GM12878 (cell line): Measurements from ENCODE around the gene ASB10. TPM values are rescaled to one million over a fixed set of nuclear protein-coding genes. Genes with fewer than 3 reads are reported as not detected.

Experiments used
- ATAC-seq: fragments of 200-7000 bp; cut with Tn5 transposase; 3 replicates; pipeline ENCODE4 v1.9.1; 2020; ENCODE audit warnings: mild to moderate bottlenecking, moderate library complexity
- BruUV-seq: library from RNA; stranded (reverse); fragments of 400-500 nt; replicated peaks from 2 replicates; lab custom pipeline; 2021; lab: Mats Ljungman, UMichigan
- CTCF ChIA-PET: fragments of 300-600 bp; sonication (Branson Sonifier 250); formaldehyde crosslinking; extraction: SDS; loops from one replicate; lab custom pipeline; 2021; ENCODE audit warnings: inconsistent platforms; lab: Yijun Ruan, JAX
- POLR2A ChIA-PET: fragments of 350-600 bp; formaldehyde crosslinking; extraction: SDS; loops from one replicate; lab custom pipeline; 2021; ENCODE audit warnings: inconsistent platforms; lab: Charles Lee
- RAD21 ChIA-PET: fragments of 300-600 bp; sonication (Branson Sonifier 250); formaldehyde crosslinking; loops from one replicate; lab custom pipeline; 2023; ENCODE audit warnings: antibody characterized with exemption; ENCODE audit not compliant: unreplicated experiment; lab: Charles Lee
- SMC1A ChIA-PET: fragments of 300-600 bp; sonication (Branson Sonifier 250); formaldehyde crosslinking; loops from one replicate; lab custom pipeline; 2023; ENCODE audit not compliant: unreplicated experiment, uncharacterized antibody; lab: Charles Lee
- DNase-seq: peaks from one replicate; pipeline ENCODE4 v3.0.0-alpha.2; 2011; ENCODE audit warnings: low read depth, low spot score
- FAIRE-seq: peaks from 3 replicates; lab custom pipeline; 2011; peaks lifted over from hg19 to GRCh38; lab: Jason Lieb, UNC
- H2AFZ ChIP-seq: 2 replicates; pipeline ENCODE4 v1.6.0; 2011; ENCODE audit warnings: low read depth, low read length, control low read depth; ENCODE audit not compliant: control insufficient read depth
- H3K27ac ChIP-seq: 2 replicates; pipeline ENCODE4 v1.5.1; 2011; ENCODE audit warnings: control low read depth; ENCODE audit not compliant: control insufficient read depth, insufficient read depth
- H3K27me3 ChIP-seq, 2 experiments: replicated peaks in 1 of 2; 2 replicates each; pipeline versions ENCODE4 v1.6.0 to v1.6.1; 2011; ENCODE audit warnings: low read length in 1 of 2; ENCODE audit not compliant: control insufficient read depth in 2 of 2, insufficient read depth in 2 of 2
- H3K36me3 ChIP-seq, 2 experiments: 2 replicates each; pipeline ENCODE4 v1.5.1; 2011; ENCODE audit warnings: low read length in 1 of 2; ENCODE audit not compliant: control insufficient read depth in 2 of 2, insufficient read depth in 2 of 2
- H3K4me1 ChIP-seq: 2 replicates; pipeline ENCODE4 v1.6.1; 2011; ENCODE audit warnings: mild to moderate bottlenecking, low read length, moderate library complexity, mixed read lengths; ENCODE audit not compliant: control insufficient read depth, insufficient read depth
- H3K4me2 ChIP-seq: 2 replicates; pipeline ENCODE4 v1.6.0; 2011; ENCODE audit warnings: control low read depth; ENCODE audit not compliant: control insufficient read depth, insufficient read depth
- H3K4me3 ChIP-seq: fragments of 200-600 bp; sonication (generic); 2 replicates; pipeline ENCODE4 v1.5.1; 2016
- H3K79me2 ChIP-seq: 2 replicates; pipeline ENCODE4 v1.6.0; 2011; ENCODE audit warnings: low read length; ENCODE audit not compliant: control insufficient read depth, insufficient read depth
- H3K9ac ChIP-seq: 2 replicates; pipeline ENCODE4 v1.8.0; 2011; ENCODE audit warnings: low read length, control low read depth, mixed read lengths; ENCODE audit not compliant: control insufficient read depth, insufficient read depth
- H3K9me3 ChIP-seq: replicated peaks from 3 replicates; pipeline ENCODE4 v1.5.1; 2011; ENCODE audit warnings: mild to moderate bottlenecking, low read length; ENCODE audit not compliant: control insufficient read depth, insufficient read depth
- H4K20me1 ChIP-seq: 2 replicates; pipeline ENCODE4 v1.6.0; 2011; ENCODE audit not compliant: control insufficient read depth, insufficient read depth
- ELK1 ChIP-seq: IDR thresholded peaks from 2 replicates; pipeline ENCODE4 v1.6.1; 2012; ENCODE audit warnings: low read depth, low read length, improper control_type of control experiment
- HCFC1 ChIP-seq: fragments of 150-350 bp; IDR thresholded peaks from 2 replicates; pipeline ENCODE4 v1.6.1; 2014; ENCODE audit warnings: low read length
- HDGF ChIP-seq: fragments of 450-650 bp; IDR thresholded peaks from 2 replicates; pipeline ENCODE4 v1.6.1; 2016; ENCODE audit warnings: antibody characterized with exemption
- KAT2A ChIP-seq: conservative IDR thresholded peaks from 2 replicates; pipeline ENCODE4 v1.6.1; 2011; ENCODE audit warnings: low read depth, low read length; ENCODE audit not compliant: control insufficient read depth
- RCOR1 ChIP-seq: conservative IDR thresholded peaks from 2 replicates; pipeline ENCODE4 v1.6.1; 2012; ENCODE audit warnings: low read depth, low read length, improper control_type of control experiment
- SUZ12 ChIP-seq: fragments of 200-600 bp; sonication (generic); IDR thresholded peaks from one replicate; pipeline ENCODE4 v1.6.1; 2018; ENCODE audit warnings: antibody characterized with exemption, mild to moderate bottlenecking; ENCODE audit not compliant: unreplicated experiment
- TCF7 ChIP-seq: IDR thresholded peaks from 2 replicates; pipeline ENCODE4 v1.6.1; 2014; ENCODE audit warnings: antibody characterized with exemption, borderline replicate concordance
- ZNF24 ChIP-seq: fragments of 450-650 bp; IDR thresholded peaks from 2 replicates; pipeline ENCODE4 v1.6.1; 2017; ENCODE audit warnings: antibody characterized with exemption, mild to moderate bottlenecking
- WGBS: methylation state at CpG from one replicate; pipeline ENCODE4 v1.1.6; 2016; ENCODE audit warnings: low lambda C conversion rate; ENCODE audit not compliant: insufficient replicate concordance, insufficient coverage; ENCODE audit errors: missing lambda C conversion rate; 5-methylcytosine and 5-hydroxymethylcytosine counted together
- in situ Hi-C: fragments of 300-500 bp; cut with MboI; formaldehyde crosslinking; loops from 9 replicates; pipeline ENCODE4 v1.14.3; 2018; ENCODE audit warnings: mixed read lengths
- intact Hi-C: fragments of 100-400 bp; cut with micrococcal nuclease; formaldehyde crosslinking; loops from one replicate; pipeline ENCODE4 v1.14.2; 2022; ENCODE audit not compliant: unreplicated experiment
- polyA plus RNA-seq, 11 experiments: library from polyadenylated mRNA; depleted of rRNA in 4 of 11; unstranded in 6 of 11; stranded (reverse) in 5 of 11; fragments of >200 nt; fragmentation: Nextera tagmentation in 4 of 11; fragmentation: Illumina TruSeq in 1 of 11; extraction: Ambion mirVana in 4 of 11; extraction: Trizol in 1 of 11; gene quantifications; 1 replicate in 1 of 11; 2 replicates in 10 of 11; pipeline versions ENCODE4 v1.2.1 to v1.2.3, GENCODE V29; 2011 to 2016; ENCODE audit warnings: inconsistent platforms in 2 of 11, missing spikeins in 2 of 11, low read depth in 1 of 11
- total RNA-seq, 4 experiments: library from RNA; depleted of rRNA in 3 of 4; stranded (reverse); fragments of >200 nt in 3 of 4; fragmentation: Illumina TruSeq in 1 of 4; extraction: Trizol in 1 of 4; gene quantifications; 2 replicates each; pipeline versions ENCODE4 v1.2.1 to v1.2.3, GENCODE V29; 2013 to 2021

ASB10 gene
- total and polyA plus RNA-seq, 10 of the 15 experiments (the other 5 are each of a cell fraction or from before 2014, with no cell fraction given): not detected

DNA sequence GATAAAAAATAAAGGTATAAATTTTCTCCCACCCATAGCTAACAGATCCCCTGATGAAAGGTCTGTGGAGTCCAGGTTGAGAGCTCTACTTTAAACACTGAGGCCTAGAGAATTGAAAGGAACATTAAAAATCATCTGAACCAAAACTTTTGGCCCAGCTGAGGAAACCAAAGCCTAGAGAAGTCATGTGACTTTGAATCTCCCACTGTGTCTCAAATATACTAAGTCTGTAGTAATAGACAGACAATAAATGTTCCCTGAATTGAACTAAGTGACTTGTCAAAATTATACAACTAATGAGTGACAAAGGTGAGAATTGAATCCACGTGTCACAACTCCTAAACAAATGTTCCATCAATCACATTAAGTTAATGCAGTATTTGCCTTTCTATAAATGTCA is 25.3 kb downstream of the ASB10 start:
- Histone ChIP-seq H3K9me3 (no peaks in the 10 kb centered on the region), H3K9ac (no peak overlapping the region), H3K27ac (no peak overlapping the region), H3K4me2 (no peak overlapping the region), H3K36me3 (no peaks in the 10 kb centered on the region), H3K79me2 (no peaks in the 10 kb centered on the region), H3K4me1 (no peaks in the 10 kb centered on the region)
- in situ Hi-C loops (no loop called here), intact Hi-C loops (no loop called here)
- POLR2A ChIA-PET: no interaction called here
- CTCF ChIA-PET: interaction anchor here (0.8 kb wide), 1 partner anchor 10 kb away, joined by 3 read pairs; no protein-coding TSS in a partner anchor
- WGBS: 0% methylated on average over 1 of the region's 1 CpG
- no peak for DNase-seq
- no peak for ATAC-seq
- no TSS peak for BruUV-seq
- SMC1A ChIA-PET: interaction anchor here (0.9 kb wide), 1 partner anchor 11 kb away, joined by 3 read pairs; no protein-coding TSS in a partner anchor
- RAD21 ChIA-PET: no interaction called here
- no peak for TF ChIP-seq KAT2A
- no peak for TF ChIP-seq HDGF
- no peak for TF ChIP-seq HCFC1
- no peak for TF ChIP-seq TCF7
- no peak for TF ChIP-seq ELK1
- TF ChIP-seq RCOR1: no peak
- TF ChIP-seq SUZ12: no peak
- no peak for TF ChIP-seq ZNF24
- TF ChIP-seq, all 136 proteins: peak for 0
- H4K20me1 ChIP-seq: no peaks in the 10 kb centered on the region
- no peak overlapping the region for H2AFZ ChIP-seq
- FAIRE-seq: no peak
- H3K4me3 ChIP-seq: no peak overlapping the region
- H3K27me3 ChIP-seq: peaks cover 7 to 10% of the 10 kb centered on the region in 2 experiments; a peak in 3 of 4 replicates
